ENCODE data around the gene MPC2.
"Not testable (repeated sequence)": the region's sequence is repeated elsewhere in the genome, so short reads cannot be mapped to it uniquely, and the experiment has no call there.

The MPC2 gene

DNA sequence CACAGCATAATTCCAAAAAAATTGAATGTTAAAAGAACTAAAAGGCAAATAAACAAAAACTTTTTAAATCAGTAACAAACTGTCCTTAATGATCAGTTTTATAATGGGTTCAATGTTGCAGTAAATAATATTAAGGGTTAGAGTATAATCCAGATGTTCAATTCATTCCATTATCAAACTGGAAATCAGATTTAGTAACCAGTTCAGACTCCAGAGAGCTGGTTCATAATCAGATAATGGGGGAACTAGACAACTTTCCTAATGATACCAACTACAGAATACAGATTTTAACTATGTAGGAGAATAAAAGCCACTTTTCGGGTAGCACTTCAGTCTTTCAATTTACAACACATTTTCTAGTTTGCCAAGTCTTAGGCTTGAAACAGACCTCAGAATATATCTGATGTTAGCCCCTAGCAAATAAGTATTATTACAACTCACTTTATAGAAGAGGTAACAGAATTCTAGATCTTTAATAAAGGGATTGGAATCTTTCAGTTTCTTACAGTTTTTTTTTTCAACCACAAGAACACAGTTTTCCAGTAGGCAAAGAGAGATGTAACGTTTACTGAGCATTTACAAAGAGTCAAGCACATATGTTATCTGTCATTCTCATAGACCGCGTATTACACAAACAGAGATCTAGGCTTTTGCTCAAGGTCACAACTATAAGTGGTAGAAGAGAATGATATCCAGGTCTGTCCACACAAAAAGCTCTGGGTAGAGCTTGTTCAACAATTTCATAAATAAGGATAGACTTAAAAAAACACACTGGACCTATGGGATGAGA lies 2.3 kb downstream of the MPC2 start:
- DNase-seq (ENCODE audit: low read depth in 2 of 2): no peak

GRCh38 chr1:167933788-167934187 lies 3.1 kb downstream of the MPC2 start:
- no peak for DNase-seq (ENCODE audit: low read depth in 2 of 2)

- DNase-seq (ENCODE audit: low read depth in 2 of 2): no peak
Measured at GRCh38 chr1:167929725-167930124, 7.1 kb downstream of the MPC2 start.

DNA sequence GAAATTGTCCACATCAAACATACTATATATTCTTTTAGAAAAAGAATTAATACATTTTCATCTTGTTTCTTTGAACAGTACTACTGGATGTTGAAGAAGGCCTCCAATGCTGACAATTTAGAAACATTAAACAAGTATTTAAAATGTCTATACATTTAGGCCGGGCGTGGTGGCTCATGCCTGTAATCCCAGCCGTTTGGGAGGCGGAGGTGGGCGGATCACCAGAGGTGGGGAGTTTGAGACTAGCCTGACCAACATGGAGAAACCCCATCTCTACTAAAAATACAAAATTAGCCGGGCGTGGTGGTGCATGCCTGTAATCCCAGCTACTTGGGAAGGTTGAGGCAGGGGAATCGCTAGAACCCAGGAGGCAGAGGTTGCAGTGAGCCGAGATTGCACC lies 8.0 kb downstream of the MPC2 start:
- not testable (repeated sequence) for DNase-seq (ENCODE audit: low read depth in 2 of 2)

DNA sequence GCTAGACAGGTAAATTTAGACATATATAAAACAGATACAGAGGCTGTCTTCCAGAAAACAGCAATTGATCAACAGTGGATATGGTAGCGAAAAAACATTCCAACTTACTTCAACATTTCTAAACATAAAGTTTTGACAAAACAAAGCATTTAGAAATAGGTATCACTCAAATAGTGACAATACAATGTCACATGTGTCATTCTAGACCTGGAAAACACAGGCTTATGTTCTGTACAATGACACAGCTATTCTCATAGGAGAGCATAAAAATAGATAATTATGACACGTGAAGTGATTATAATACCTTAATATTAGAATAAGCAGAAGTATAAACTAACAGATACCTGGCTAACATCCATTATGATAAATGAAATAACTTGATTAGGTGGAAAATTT lies 8.4 kb downstream of the MPC2 start:
- no peak for DNase-seq (ENCODE audit: low read depth in 2 of 2)

GRCh38 chr1:167927046-167927754 lies 9.7 kb downstream of the MPC2 start:
- DNase-seq (ENCODE audit: low read depth in 2 of 2): no peak

- no peak for DNase-seq (ENCODE audit: low read depth in 2 of 2)
Measured at GRCh38 chr1:167926486-167926997, 10.3 kb downstream of the MPC2 start.

DNA sequence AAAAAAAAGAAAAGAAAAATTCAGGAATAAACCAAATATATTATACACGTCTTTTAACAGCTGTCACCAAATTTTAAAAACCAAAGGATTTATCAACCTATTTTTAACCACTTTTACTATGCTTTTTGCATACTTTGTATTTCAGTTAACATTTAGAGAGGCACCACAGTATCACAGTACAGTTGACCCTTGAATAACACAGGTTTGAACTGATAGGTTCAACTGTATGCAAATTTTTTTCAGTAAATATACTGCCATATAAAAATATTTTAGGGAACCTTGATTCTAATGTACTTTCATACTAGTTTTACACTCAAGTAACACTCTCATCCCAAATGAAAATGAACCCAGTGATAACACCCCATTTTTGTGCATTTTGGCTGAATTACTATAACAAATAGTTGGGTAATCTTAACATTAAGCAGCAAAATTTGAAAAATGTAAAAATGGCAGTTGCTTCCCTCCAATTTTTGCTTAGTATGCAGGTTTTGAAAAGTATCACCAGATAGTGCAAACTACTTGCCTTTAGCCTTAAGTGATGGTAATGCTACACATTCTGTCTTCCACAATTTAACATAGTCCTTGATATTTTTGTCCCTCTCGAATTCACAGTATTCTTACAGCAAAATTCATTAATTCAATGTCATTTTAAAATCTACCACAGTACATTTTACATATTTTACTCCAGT lies 12.2 kb downstream of the MPC2 start:
- DNase-seq (ENCODE audit: low read depth in 2 of 2): no peak

DNA sequence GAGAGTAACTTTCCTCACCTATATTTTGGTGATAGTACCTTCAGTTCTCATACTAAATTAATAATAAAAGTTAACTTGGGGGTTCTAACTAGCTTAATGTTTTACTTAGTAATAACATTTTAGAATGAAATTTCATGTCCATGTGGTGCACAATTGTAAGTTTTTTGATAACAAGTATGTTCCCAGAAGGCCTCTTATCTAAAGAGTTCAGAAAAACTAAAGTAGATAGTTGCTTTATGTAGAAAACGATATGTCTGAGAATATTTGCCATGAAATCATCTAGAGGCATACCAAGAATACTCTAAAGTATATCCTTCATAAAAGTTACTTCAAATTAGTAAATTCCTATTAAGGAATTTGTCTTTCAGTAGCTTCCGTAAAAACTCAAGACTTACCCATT lies 12.8 kb downstream of the MPC2 start:
- DNase-seq (ENCODE audit: low read depth in 2 of 2): no peak

GRCh38 chr1:167923324-167924056 lies 13.4 kb downstream of the MPC2 start:
- DNase-seq (ENCODE audit: low read depth in 2 of 2): no peak

- no peak for DNase-seq (ENCODE audit: low read depth in 2 of 2)
Measured at GRCh38 chr1:167922611-167923074, 14.2 kb downstream of the MPC2 start.

DNA sequence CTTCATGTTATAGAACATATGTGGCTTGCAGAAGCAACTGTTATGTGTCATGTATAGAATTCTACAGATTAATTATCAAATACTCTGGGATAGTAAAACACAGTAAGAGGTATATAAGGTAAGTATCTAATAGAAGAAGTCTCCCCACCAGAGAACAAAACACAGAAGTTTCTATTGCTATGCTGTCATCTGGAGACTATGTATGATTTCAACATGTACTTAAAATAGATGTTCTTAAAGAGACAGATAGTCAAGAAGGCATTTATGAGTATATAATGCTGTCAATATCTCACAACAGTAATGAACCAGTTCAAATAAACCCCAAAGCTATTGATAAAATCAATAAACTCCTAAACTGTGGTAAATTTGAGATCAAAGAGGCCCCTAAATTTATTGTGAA lies 14.8 kb downstream of the MPC2 start:
- no peak for DNase-seq (ENCODE audit: low read depth in 2 of 2)

GRCh38 chr1:167916766-167917511 lies 19.9 kb downstream of the MPC2 start:
- DNase-seq (ENCODE audit: low read depth in 2 of 2): no peak

- DNase-seq (ENCODE audit: low read depth in 2 of 2): no peak
Measured at GRCh38 chr1:167915569-167915968, 21.3 kb downstream of the MPC2 start.

- no peak for DNase-seq (ENCODE audit: low read depth in 2 of 2)
Measured at GRCh38 chr1:167913895-167914496, 22.9 kb downstream of the MPC2 start, which contains the start of gene ADCY10. Gene ADCY10 (minus strand): TSS chr1:167914134. CDS start chr1:167905140, 8,994 bp downstream.

- no peak for DNase-seq (ENCODE audit: low read depth in 2 of 2)
Measured at GRCh38 chr1:167912294-167912693, 24.6 kb downstream of the MPC2 start.

DNA sequence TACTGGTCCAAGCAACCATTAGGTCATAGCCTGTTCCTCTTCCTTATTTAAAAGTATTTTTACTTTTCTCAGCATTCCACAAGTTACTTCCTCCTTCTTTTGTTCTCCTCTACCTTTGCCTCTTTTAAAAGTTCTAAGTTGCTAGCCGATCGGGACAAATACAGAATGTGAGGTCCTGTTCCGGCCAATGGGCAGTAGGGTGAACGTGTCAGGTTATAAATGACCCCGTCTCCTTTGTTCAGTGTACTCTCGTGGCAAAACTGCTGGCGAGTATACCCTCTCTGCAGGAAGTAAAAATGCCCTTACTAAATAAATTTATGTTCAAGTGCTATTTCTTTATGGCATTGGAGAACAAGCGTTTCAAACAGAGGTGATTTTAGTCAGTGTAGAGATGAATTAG lies 25.5 kb downstream of the MPC2 start:
- no peak for DNase-seq (ENCODE audit: low read depth in 2 of 2)

DNA sequence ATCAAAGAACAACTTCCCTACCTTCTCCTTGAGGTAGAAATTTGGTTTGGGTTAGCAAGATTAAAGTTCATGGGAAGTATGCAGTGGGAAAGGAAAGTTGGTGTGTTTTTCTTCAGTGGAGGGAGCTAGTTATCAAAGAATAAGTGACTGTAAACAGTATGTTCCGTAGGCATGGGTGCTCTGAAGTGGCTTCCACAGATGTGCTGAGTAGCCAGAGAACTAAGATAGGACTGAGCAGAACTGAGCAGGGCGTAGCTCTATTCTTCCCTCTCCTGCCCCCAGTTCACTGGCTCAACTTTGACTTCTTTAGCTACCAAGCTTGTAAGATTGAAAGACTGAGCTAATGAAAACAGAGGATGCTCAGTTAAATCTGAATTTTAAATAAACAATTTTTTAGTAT lies 26.3 kb downstream of the MPC2 start:
- no peak for DNase-seq (ENCODE audit: low read depth in 2 of 2)

- DNase-seq (ENCODE audit: low read depth in 2 of 2): no peak
Measured at GRCh38 chr1:167909691-167910180, 27.1 kb downstream of the MPC2 start.

DNA sequence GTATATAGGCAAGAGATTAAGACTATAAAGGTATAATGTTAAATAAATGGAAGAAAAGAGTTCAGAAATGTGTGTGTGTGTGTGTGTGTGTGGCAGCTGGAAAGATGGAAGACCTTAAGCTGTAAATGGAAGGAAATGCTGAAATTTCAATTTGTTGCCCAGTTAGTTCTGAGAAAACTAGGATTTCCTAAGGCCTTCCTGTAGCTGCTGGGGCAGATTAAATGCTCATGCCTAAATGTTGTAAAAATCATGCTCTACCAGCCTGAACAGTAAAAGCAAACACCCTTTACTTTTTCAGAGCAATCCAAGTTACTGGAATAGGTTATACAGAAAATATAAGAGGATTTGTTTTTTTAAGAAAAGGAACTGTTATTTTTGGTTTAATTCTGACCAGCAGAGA lies 31.2 kb downstream of the MPC2 start:
- no peak for DNase-seq (ENCODE audit: low read depth in 2 of 2)
